Hepatocyte (in vitro differentiated cells): ENCODE measurements around the gene ZNF831. TPM values are rescaled to one million over a fixed set of nuclear protein-coding genes. Genes with fewer than 3 reads are reported as not detected.

Source experiments
- DNase-seq: peaks from one replicate; pipeline ENCODE4 v3.0.0-alpha.2; 2016; ENCODE audit warnings: low spot score
- H2AFZ ChIP-seq: fragments of 200-600 bp; sonication (generic); 2 replicates; pipeline ENCODE4 v1.6.0; 2016; ENCODE audit warnings: antibody characterized with exemption, mild to moderate bottlenecking
- H3K27ac ChIP-seq: fragments of 200-600 bp; sonication (generic); 2 replicates; pipeline ENCODE4 v1.5.1; 2016; ENCODE audit warnings: mild to moderate bottlenecking
- H3K27me3 ChIP-seq: fragments of 200-600 bp; sonication (generic); 2 replicates; pipeline ENCODE4 v1.6.1; 2016
- H3K36me3 ChIP-seq: fragments of 200-600 bp; sonication (generic); replicated peaks from 2 replicates; pipeline ENCODE4 v1.5.1; 2016; ENCODE audit warnings: low read depth; ENCODE audit not compliant: insufficient read depth
- H3K4me1 ChIP-seq: fragments of 200-600 bp; sonication (generic); 2 replicates; pipeline ENCODE4 v1.5.1; 2016; ENCODE audit warnings: mild to moderate bottlenecking, moderate library complexity; ENCODE audit not compliant: insufficient read depth
- H3K4me2 ChIP-seq: fragments of 200-600 bp; sonication (generic); 2 replicates; pipeline ENCODE4 v1.6.0; 2016
- H3K4me3 ChIP-seq: fragments of 200-600 bp; sonication (generic); 2 replicates; pipeline ENCODE4 v1.5.1; 2016; ENCODE audit warnings: mild to moderate bottlenecking
- H3K79me2 ChIP-seq: fragments of 200-600 bp; sonication (generic); 2 replicates; pipeline ENCODE4 v1.6.0; 2017; ENCODE audit warnings: mild to moderate bottlenecking
- H3K9me2 ChIP-seq: fragments of 200-600 bp; sonication (generic); replicated peaks from 2 replicates; pipeline ENCODE4 v1.6.0; 2017; ENCODE audit warnings: mild to moderate bottlenecking; ENCODE audit not compliant: insufficient read depth
- H3K9me3 ChIP-seq: fragments of 200-600 bp; sonication (generic); 2 replicates; pipeline ENCODE4 v1.5.1; 2016; ENCODE audit warnings: low read depth, mild to moderate bottlenecking
- H4K20me1 ChIP-seq: fragments of 200-600 bp; sonication (generic); 2 replicates; pipeline ENCODE4 v1.6.0; 2016; ENCODE audit warnings: mild to moderate bottlenecking; ENCODE audit not compliant: insufficient read depth, poor library complexity, severe bottlenecking
- EZH2 ChIP-seq: fragments of 200-600 bp; sonication (generic); IDR thresholded peaks from 2 replicates; pipeline ENCODE4 v1.6.1; 2016; ENCODE audit warnings: antibody characterized with exemption, mild to moderate bottlenecking, borderline replicate concordance
- EZH2phosphoT487 ChIP-seq: fragments of 200-600 bp; sonication (generic); IDR thresholded peaks from one replicate; pipeline ENCODE4 v1.6.1; 2018; ENCODE audit warnings: antibody characterized with exemption, mild to moderate bottlenecking, low read depth, moderate library complexity; ENCODE audit not compliant: unreplicated experiment, severe bottlenecking
- WGBS: methylation state at CpG from one replicate; pipeline ENCODE4 v1.1.6; 2016; ENCODE audit warnings: low lambda C conversion rate; ENCODE audit errors: missing lambda C conversion rate; 5-methylcytosine and 5-hydroxymethylcytosine counted together
- polyA plus RNA-seq: library from polyadenylated mRNA; unstranded; fragments of >200 nt; fragmentation: Nextera tagmentation; extraction: Ambion mirVana; gene quantifications from 2 replicates; pipeline ENCODE4 v1.2.1, GENCODE V29; 2016
- total RNA-seq: library from RNA; depleted of rRNA; stranded (reverse); fragments of >200 nt; gene quantifications from 2 replicates; pipeline ENCODE4 v1.2.3, GENCODE V29; 2014
- TF ChIP-seq, protein P1 (sequence below): fragments of 200-600 bp; sonication (generic); IDR thresholded peaks from 2 replicates; pipeline ENCODE4 v1.5.1; 2016; ENCODE audit warnings: antibody characterized with exemption, mild to moderate bottlenecking; ENCODE audit not compliant: poor library complexity

Gene ZNF831
- total and polyA plus RNA-seq, 2 experiments from 2014 or later: not detected

DNA sequence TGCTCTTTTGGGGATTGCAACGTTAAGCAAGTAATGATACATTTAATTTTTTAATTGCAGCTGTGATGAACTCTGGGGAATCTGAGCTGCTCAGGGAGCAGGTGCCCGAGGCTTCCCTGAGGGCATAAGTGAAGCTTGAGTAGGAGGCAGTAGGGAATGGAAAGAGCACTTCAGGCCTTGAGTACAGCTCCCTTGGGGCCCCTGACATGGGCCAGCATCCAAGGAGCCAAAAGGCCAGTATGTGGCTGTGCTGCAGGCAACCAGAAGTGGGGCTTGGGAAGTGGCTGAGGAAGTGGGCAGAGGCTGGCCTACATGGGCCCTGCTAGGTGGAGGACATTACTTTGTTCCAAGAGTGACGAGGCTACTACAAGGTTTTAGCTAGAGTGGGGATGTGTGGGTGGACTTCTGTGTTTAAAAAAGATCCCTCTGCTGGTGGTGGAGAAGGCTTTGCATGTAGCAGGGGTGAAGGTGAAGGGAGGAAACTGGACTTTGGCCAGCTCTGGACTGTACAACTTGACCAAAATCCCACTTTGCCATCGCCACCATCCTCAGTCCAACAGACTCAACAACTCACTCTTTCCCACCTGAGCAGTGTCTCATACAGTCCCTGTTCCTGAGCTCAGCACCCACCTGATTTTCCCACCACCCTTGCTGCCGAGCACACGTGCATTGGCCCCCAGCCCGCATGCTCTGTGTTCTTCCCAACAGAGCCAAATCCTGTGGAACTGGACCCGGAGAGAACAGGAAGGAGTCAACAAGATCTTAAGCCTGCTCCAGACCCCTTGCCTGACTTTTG is 10.9 kb upstream of the ZNF831 start:
- Histone ChIP-seq H3K9me3 (no peaks in the 10 kb centered on the region), H3K4me3 (no peak overlapping the region), H3K9me2 (no peaks in the 10 kb centered on the region), H3K4me1 (peaks cover 4% of the 10 kb centered on the region), H2AFZ (no peak overlapping the region), H3K27ac (no peak overlapping the region), H4K20me1 (no peaks in the 10 kb centered on the region), H3K36me3 (no peaks in the 10 kb centered on the region), H3K79me2 (no peaks in the 10 kb centered on the region), H3K27me3 (no peaks in the 10 kb centered on the region), H3K4me2 (no peak overlapping the region)
- DNase-seq: no peak
- TF ChIP-seq, protein P1, sequence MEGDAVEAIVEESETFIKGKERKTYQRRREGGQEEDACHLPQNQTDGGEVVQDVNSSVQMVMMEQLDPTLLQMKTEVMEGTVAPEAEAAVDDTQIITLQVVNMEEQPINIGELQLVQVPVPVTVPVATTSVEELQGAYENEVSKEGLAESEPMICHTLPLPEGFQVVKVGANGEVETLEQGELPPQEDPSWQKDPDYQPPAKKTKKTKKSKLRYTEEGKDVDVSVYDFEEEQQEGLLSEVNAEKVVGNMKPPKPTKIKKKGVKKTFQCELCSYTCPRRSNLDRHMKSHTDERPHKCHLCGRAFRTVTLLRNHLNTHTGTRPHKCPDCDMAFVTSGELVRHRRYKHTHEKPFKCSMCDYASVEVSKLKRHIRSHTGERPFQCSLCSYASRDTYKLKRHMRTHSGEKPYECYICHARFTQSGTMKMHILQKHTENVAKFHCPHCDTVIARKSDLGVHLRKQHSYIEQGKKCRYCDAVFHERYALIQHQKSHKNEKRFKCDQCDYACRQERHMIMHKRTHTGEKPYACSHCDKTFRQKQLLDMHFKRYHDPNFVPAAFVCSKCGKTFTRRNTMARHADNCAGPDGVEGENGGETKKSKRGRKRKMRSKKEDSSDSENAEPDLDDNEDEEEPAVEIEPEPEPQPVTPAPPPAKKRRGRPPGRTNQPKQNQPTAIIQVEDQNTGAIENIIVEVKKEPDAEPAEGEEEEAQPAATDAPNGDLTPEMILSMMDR: no peak
- TF ChIP-seq EZH2phosphoT487: no peak
- TF ChIP-seq EZH2: no peak
- WGBS: 96% methylated on average over 8 of the region's 8 CpGs

DNA sequence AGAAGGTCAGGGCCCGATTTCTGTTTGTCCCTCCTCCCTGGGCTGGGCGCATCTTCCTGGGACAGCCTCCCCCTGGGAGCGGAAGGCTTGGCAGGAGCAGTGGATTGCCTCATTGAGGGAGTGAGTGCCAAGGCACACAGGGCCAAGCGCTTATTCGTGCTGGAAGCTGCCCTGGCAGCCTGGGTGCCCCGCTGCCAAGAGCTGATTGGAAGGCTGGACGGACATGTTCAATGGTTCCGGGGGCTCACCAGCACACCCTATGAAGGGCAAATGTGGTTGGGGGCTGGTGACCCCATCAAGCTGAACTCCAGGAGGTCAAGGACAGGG is 10.3 kb upstream of the ZNF831 start:
- no peaks in the 10 kb centered on the region for H3K79me2 ChIP-seq
- no peaks in the 10 kb centered on the region for H3K27me3 ChIP-seq
- H3K4me3 ChIP-seq: no peak overlapping the region
- H3K36me3 ChIP-seq: no peaks in the 10 kb centered on the region
- no peak overlapping the region for H2AFZ ChIP-seq
- TF ChIP-seq EZH2phosphoT487 (no peak), EZH2 (no peak)
- TF ChIP-seq, protein P1: no peak
- no peaks in the 10 kb centered on the region for H3K9me2 ChIP-seq
- DNase-seq: no peak
- no peak overlapping the region for H3K27ac ChIP-seq
- 91% methylated on average over 8 of the region's 8 CpGs for WGBS
- no peak overlapping the region for H3K4me2 ChIP-seq
- no peaks in the 10 kb centered on the region for H4K20me1 ChIP-seq
- H3K9me3 ChIP-seq: no peaks in the 10 kb centered on the region
- H3K4me1 ChIP-seq: peaks cover 8% of the 10 kb centered on the region

DNA sequence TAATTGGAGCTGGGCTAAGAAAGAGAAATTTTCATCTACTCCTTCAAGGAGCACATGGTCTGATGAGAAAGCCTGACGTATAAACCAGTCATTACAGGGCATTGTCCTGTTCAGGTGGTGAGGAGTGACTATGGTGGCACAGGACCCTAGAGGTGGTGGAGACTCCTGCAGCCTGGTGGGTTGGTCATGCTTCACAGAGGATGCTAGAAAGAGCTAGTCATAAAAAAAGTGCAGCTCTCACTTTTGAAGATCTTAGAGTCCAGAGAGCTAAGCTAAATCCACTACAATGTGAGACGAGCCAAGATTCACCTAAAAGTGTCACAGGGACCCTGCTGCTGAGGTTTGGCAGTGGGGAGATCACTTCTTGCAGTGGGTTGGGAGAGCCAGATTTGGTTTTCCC is 9.8 kb upstream of the ZNF831 start:
- Histone ChIP-seq H3K4me1 (peaks cover 8% of the 10 kb centered on the region), H3K4me3 (no peak overlapping the region), H3K9me3 (no peaks in the 10 kb centered on the region), H3K9me2 (no peaks in the 10 kb centered on the region), H3K27ac (no peak overlapping the region), H3K79me2 (no peaks in the 10 kb centered on the region), H3K27me3 (no peaks in the 10 kb centered on the region), H3K4me2 (no peak overlapping the region), H4K20me1 (no peaks in the 10 kb centered on the region), H2AFZ (no peak overlapping the region), H3K36me3 (no peaks in the 10 kb centered on the region)
- TF ChIP-seq, protein P1: no peak
- TF ChIP-seq EZH2 (no peak), EZH2phosphoT487 (no peak)
- 98% methylated on average over 2 of the region's 2 CpGs for WGBS
- no peak for DNase-seq
